ENCODE results near the gene SUN2. TPM values are rescaled to one million over a fixed set of nuclear protein-coding genes. Genes with fewer than 3 reads are reported as not detected.

SUN2 gene
- total RNA-seq, 1 experiment from 2014 or later: 45.1 TPM

DNA sequence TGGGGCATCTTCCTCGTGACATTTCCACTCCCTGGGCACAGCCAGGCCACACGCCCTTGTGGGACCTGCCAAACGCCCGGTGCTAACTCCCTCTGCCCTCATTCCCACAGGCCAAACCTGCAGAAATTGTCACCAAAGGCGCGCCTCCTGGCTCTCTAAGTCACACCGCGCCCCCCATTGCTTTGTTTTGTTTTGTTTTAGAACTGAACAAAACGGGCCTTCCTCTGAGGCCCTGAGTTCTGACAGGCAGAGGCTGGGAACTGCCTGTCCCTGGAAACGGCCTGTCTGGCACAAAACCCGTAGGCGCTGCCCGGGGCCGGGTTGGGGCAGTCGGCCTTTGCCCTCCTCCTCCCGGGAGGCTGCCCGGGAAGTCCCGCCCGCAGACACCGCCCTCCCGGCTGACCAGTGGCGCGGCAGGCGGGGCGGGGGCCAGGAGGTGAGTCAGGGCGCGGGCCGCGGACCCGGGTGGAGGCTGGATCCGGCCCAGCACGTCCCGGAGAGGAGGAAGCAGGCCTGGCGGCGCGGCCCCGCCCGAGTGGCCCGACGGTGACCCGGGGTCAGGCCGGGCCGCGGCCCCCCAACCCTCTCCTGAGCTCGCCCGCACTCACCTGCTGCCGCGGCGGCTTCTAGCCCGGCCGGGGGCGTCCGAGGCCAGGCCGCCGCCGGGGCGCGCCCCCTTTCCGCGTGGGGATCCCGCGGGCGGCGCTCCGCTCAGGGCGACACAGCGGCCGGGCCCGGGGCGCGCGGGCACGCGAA lies 465 bp downstream of the SUN2 start:
- no TSS peak for BruUV-seq (replicated peaks)
- ATAC-seq (peak; percentile 89), DNase-seq (ENCODE audit: low read depth, low spot score) (no peak)
- intact Hi-C loops (cut with micrococcal nuclease; ENCODE audit: unreplicated experiment) (no loop called here), in situ Hi-C loops (cut with HindIII; ENCODE audit: low pct_unique_long_range_greater_than_20kb, low sequenced_read_pairs) (no loop called here)
- ChIA-PET CTCF (no interaction called here), POLR2A (no interaction called here)
- no peaks in the 10 kb centered on the region for H3K9me3 ChIP-seq (ENCODE audit: control insufficient read depth, insufficient read depth, low read depth, low read length)
- no peaks in the 10 kb centered on the region for H3K36me3 ChIP-seq (ENCODE audit: control insufficient read depth, insufficient read depth, low read length)
- no peaks in the 10 kb centered on the region for H3K27me3 ChIP-seq (ENCODE audit: control insufficient read depth, insufficient read depth, low read length)
- H3K4me1 ChIP-seq (ENCODE audit: control insufficient read depth, insufficient read depth, low read length): peaks cover 9% of the 10 kb centered on the region; the same call in 1 of the 2 replicates
- peak overlapping the region; percentile 61 to 68 for H3K4me3 ChIP-seq (ENCODE audit: low read depth in 2 of 2, low read length in 2 of 2)
- peak overlapping the region; percentile 79 for H3K27ac ChIP-seq (ENCODE audit: low read length)
- TF ChIP-seq POLR2AphosphoS5 (IDR thresholded peaks at IDR 0.05; ENCODE audit: low read depth, low read length) (no peak), TCF7L2 (IDR thresholded peaks at IDR 0.05; ENCODE audit: low read depth, low read length) (no peak), SIN3A (IDR thresholded peaks at IDR 0.05; ENCODE audit: borderline replicate concordance, insufficient read depth, low read depth, low read length) (no peak)
- TF ChIP-seq, protein P1, sequence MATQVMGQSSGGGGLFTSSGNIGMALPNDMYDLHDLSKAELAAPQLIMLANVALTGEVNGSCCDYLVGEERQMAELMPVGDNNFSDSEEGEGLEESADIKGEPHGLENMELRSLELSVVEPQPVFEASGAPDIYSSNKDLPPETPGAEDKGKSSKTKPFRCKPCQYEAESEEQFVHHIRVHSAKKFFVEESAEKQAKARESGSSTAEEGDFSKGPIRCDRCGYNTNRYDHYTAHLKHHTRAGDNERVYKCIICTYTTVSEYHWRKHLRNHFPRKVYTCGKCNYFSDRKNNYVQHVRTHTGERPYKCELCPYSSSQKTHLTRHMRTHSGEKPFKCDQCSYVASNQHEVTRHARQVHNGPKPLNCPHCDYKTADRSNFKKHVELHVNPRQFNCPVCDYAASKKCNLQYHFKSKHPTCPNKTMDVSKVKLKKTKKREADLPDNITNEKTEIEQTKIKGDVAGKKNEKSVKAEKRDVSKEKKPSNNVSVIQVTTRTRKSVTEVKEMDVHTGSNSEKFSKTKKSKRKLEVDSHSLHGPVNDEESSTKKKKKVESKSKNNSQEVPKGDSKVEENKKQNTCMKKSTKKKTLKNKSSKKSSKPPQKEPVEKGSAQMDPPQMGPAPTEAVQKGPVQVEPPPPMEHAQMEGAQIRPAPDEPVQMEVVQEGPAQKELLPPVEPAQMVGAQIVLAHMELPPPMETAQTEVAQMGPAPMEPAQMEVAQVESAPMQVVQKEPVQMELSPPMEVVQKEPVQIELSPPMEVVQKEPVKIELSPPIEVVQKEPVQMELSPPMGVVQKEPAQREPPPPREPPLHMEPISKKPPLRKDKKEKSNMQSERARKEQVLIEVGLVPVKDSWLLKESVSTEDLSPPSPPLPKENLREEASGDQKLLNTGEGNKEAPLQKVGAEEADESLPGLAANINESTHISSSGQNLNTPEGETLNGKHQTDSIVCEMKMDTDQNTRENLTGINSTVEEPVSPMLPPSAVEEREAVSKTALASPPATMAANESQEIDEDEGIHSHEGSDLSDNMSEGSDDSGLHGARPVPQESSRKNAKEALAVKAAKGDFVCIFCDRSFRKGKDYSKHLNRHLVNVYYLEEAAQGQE (IDR thresholded peaks at IDR 0.05; ENCODE audit: insufficient read depth in 1 of 2, low read depth in 2 of 2, low read length in 1 of 2): no peak
- TF ChIP-seq, protein P2, sequence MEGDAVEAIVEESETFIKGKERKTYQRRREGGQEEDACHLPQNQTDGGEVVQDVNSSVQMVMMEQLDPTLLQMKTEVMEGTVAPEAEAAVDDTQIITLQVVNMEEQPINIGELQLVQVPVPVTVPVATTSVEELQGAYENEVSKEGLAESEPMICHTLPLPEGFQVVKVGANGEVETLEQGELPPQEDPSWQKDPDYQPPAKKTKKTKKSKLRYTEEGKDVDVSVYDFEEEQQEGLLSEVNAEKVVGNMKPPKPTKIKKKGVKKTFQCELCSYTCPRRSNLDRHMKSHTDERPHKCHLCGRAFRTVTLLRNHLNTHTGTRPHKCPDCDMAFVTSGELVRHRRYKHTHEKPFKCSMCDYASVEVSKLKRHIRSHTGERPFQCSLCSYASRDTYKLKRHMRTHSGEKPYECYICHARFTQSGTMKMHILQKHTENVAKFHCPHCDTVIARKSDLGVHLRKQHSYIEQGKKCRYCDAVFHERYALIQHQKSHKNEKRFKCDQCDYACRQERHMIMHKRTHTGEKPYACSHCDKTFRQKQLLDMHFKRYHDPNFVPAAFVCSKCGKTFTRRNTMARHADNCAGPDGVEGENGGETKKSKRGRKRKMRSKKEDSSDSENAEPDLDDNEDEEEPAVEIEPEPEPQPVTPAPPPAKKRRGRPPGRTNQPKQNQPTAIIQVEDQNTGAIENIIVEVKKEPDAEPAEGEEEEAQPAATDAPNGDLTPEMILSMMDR (IDR thresholded peaks at IDR 0.05): no peak

DNA sequence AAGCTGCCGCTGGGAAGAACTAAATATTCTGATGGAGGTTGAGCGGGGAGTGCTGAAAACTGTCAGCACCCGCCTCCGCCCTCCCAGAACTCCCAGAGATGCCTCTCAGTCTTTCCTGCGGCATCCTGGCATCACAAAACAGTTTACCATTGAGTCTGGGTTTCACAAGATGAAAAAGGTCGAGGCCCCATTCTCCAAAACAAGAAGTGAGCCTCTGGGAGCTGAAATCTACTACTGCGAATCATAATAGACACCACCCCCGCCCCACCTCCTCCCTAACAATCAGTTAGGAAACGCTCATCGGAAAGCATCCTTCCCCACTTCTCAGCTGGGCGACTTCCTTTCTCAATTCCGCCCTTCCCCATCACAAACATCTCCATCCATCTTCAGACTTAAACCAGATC lies 1.0 kb downstream of the SUN2 start:
- no peaks in the 10 kb centered on the region for H3K9me3 ChIP-seq (ENCODE audit: control insufficient read depth, insufficient read depth, low read depth, low read length)
- CTCF ChIA-PET: no interaction called here
- in situ Hi-C loops (cut with HindIII; ENCODE audit: low pct_unique_long_range_greater_than_20kb, low sequenced_read_pairs): no loop called here
- no TSS peak for BruUV-seq (replicated peaks)
- peak overlapping the region; percentile 79 for H3K27ac ChIP-seq (ENCODE audit: low read length)
- intact Hi-C loops (cut with micrococcal nuclease; ENCODE audit: unreplicated experiment): no loop called here
- peak overlapping the region; percentile 61 to 68 for H3K4me3 ChIP-seq (ENCODE audit: low read depth in 2 of 2, low read length in 2 of 2)
- TF ChIP-seq SIN3A (IDR thresholded peaks at IDR 0.05; ENCODE audit: borderline replicate concordance, insufficient read depth, low read depth, low read length) (no peak), TCF7L2 (IDR thresholded peaks at IDR 0.05; ENCODE audit: low read depth, low read length) (no peak), POLR2AphosphoS5 (IDR thresholded peaks at IDR 0.05; ENCODE audit: low read depth, low read length) (no peak)
- TF ChIP-seq, protein P1 (IDR thresholded peaks at IDR 0.05; ENCODE audit: insufficient read depth in 1 of 2, low read depth in 2 of 2, low read length in 1 of 2): no peak
- TF ChIP-seq, protein P2 (IDR thresholded peaks at IDR 0.05): no peak
- POLR2A ChIA-PET: no interaction called here
- H3K27me3 ChIP-seq (ENCODE audit: control insufficient read depth, insufficient read depth, low read length): no peaks in the 10 kb centered on the region
- ATAC-seq (no peak), DNase-seq (ENCODE audit: low read depth, low spot score) (no peak)
- peaks cover 9% of the 10 kb centered on the region; the same call in 1 of the 2 replicates for H3K4me1 ChIP-seq (ENCODE audit: control insufficient read depth, insufficient read depth, low read length)
- no peaks in the 10 kb centered on the region for H3K36me3 ChIP-seq (ENCODE audit: control insufficient read depth, insufficient read depth, low read length)
